ENCODE data around the gene MYO3A.
"Not testable (repeated sequence)": the region's sequence is repeated elsewhere in the genome, so short reads cannot be mapped to it uniquely, and the experiment has no call there.

Gene MYO3A

DNA sequence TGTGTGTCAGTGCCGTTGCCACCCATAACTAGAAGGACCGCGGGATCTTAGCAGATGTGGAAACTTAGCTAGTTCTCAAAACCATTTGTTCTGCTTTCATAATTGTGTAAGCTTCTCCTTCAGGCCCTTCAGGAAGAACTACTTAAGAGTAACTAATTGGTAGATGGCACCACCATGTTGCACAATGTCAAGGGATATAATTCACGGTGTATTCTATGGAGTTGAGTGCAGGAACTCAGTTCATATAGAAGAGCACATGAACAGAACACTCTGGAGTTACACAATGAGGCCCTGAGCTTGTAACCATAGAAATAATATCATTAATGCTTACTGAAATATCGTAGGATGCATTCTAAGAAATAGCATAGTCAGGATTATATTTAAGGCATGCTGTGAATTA lies 156.0 kb downstream of the MYO3A start:
- DNase-seq (ENCODE audit: low read depth in 2 of 2), result no peak

DNA sequence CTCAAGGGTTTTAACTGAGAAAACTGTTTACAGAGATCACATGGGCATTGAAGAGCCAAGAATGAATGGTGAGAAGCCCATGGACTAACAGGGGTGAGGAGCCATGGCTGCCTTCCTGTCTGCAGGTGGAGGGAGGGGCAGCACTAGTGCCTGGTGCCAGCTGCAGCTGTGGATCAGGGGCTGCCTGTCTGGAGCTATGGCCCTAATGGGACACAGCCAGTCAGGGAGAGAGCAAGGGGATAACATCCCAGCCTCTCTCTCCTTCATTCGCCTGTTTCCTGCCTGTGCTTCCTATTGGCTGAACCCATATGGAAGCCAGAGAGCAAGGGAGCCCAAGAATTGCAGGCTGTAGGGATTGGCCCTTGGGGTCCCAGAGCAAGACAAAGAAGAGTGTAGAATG lies 156.7 kb downstream of the MYO3A start:
- no peak for DNase-seq (ENCODE audit: low read depth in 2 of 2)

GRCh38 chr10:26093229-26093628 lies 159.2 kb downstream of the MYO3A start:
- DNase-seq (ENCODE audit: low read depth in 2 of 2), result no peak

DNA sequence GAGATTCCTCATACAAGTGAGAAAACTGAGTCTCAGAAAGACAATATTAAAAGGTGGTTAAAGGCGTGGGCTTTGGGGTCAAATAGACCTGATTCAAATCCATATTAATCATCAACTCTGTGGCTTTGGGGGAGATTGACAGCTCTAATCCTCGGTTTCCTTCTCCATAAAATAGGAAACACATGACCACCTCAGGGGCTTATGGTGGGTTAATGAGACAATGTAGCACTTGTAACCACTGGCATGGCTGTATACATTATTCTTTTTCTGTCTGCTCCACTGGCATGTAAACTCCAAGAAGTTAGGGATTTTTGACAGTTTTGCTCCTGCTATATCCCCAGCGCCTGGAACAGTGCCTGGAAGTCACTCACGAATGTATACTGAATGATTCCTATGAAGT lies 161.8 kb downstream of the MYO3A start:
- no peak for DNase-seq (ENCODE audit: low read depth in 2 of 2)

- not testable (repeated sequence) for DNase-seq (ENCODE audit: low read depth in 2 of 2)
These were observed 163.5 kb downstream of the MYO3A start for GRCh38 chr10:26097549-26097948.

GRCh38 chr10:26112532-26112931 lies 178.5 kb downstream of the MYO3A start:
- DNase-seq (ENCODE audit: low read depth in 2 of 2), result no peak

GRCh38 chr10:26138613-26139012 lies 204.6 kb downstream of the MYO3A start:
- DNase-seq (ENCODE audit: low read depth in 2 of 2), result no peak

GRCh38 chr10:26156019-26156418 lies 222.0 kb downstream of the MYO3A start:
- no peak for DNase-seq (ENCODE audit: low read depth in 2 of 2)

DNA sequence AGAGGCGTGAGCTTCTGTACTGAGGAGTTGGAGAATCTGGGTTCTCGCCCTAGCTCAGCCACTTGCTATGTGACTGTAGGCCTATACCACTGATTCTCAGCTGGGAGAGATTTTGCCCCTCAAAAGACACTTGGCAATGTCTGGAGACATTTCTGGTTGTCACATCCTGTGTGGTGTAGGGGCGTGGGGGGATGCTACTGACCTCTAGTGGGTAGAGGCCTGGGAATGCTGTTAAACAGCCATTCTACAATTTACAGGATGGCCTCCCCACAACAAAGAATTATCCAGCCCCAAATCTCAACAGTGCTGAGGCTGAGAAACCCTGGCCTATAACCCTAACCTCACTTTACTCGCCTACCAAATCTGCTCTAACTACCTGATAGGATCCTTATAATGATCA lies 223.7 kb downstream of the MYO3A start:
- DNase-seq (ENCODE audit: low read depth in 2 of 2), result no peak

DNA sequence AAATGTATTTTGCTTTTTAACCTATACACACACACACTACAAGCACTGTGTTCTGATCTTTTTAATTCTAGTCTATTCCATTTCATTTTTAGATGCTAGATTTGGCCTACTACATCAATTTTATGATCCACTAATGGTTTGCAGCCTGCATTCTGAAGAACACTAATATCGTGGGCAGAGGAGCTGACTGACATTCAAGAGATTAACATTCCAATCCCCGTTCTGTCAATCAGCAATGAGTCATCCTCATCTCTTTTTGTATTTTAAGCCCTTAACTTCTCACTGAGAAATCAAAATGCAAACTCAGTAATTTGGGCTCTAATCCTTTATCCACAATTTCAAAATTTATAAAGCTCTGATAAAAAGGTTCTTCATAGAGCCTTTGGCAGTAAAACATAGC lies 235.4 kb downstream of the MYO3A start:
- no peak for DNase-seq (ENCODE audit: low read depth in 2 of 2)

DNA sequence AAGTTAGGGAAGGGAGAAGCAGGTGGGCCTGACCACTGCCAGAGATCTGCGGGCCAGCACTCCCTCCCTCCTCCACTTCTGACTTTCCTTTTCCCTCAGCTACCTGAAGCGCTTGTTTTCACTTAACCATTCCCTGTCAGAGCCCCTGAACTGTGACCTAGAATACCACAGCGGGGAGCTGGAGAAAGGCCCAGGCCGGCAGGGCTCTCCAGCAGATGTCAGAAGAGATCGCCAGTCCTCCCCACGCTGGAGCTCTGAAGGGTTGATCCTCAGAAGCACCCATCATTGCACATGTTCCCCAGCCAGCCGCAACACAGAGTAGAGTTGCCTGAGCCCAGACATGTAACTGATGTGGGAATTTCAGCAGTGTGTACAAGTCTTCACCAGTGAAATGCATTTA lies 238.1 kb downstream of the MYO3A start:
- DNase-seq (ENCODE audit: low read depth in 2 of 2), result no peak

- DNase-seq (ENCODE audit: low read depth in 2 of 2), result no peak
These were observed 239.8 kb downstream of the MYO3A start for GRCh38 chr10:26173837-26174236.

DNA sequence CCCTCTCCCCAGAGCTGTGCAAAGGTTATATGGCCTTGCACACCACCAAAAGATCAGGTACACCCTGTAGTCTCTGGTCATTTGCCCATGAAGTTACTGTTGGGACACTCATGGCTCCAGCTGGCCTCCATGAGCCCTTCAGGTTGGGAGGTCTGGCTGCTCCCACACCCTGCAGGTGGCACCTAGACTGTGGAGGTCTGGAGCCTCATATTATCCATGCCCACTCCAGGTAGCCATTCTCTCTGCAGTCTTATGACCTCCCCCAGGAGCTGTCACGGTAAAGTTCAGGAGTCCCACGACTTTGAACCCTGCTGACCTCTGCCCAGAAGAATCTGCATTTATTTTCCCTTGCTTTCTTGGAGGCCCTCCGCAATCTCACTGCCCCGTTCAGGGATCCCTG lies 243.3 kb downstream of the MYO3A start:
- DNase-seq (ENCODE audit: low read depth in 2 of 2), result no peak

- no peak for DNase-seq (ENCODE audit: low read depth in 2 of 2)
These were observed 260.2 kb downstream of the MYO3A start for GRCh38 chr10:26194275-26194674.

DNA sequence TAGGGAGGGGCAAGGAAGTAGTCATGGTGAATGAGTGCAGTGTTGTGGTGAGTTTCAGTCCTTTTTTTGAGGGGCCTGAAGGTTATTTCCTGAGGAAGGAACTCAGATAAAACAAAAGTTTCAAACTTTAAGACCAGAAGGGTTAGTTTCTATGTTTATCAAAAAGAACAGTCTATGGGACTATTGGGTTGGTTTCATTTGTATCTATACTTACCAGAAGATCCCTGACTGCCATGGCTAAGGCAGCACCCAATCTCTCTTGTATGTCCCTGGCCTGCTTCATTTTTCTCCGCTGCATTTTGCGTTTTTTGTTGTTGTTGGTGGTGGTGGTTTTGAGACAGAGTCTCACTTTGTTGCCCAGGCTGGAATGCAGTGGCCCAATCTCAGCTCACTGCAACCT lies 263.2 kb downstream of the MYO3A start:
- no peak for DNase-seq (ENCODE audit: low read depth in 2 of 2)

DNA sequence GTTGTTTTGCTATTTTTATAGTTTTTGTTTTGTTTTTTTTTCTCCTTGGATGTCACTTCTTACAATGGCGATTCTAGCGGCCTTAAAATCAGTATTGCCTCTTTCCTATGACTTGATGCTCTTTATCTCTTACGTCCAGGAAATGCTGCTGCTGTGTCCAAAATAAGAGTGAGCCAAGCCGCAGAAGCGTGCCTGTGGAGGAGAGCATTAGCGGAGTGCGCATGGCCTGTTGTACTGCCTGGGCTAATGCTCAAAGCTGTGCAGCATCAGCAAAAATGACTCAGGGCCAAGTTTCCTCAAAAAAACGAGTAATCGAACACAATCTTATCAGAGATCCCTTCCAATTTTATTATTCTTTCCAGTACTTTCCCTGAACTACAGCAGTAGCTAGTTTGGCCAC lies 264.1 kb downstream of the MYO3A start:
- DNase-seq (ENCODE audit: low read depth in 2 of 2), result no peak

GRCh38 chr10:26199841-26200240 lies 265.8 kb downstream of the MYO3A start:
- no peak for DNase-seq (ENCODE audit: low read depth in 2 of 2)

DNA sequence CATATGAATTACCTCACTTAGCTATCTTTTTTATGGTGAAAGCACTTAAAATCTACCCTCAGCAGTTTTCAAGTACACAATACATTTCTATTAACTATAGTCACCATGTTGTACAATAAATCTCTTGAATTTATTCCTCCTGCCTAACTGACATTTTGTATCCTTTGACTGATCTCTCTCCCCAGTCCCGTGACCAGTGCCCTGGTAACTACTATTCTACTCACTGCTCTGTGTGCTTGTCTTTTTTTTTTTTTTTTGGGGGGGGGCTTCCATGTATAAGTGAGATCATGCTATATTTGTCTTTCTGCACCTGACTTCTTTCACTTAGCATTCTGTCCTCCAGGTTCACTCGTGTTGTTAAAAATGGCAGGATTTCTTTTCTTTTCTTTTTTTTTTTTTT lies 271.2 kb downstream of the MYO3A start:
- DNase-seq (ENCODE audit: low read depth in 2 of 2), result no peak

- DNase-seq (ENCODE audit: low read depth in 2 of 2), result no peak
These were observed 277.9 kb downstream of the MYO3A start for GRCh38 chr10:26211781-26212444.

DNA sequence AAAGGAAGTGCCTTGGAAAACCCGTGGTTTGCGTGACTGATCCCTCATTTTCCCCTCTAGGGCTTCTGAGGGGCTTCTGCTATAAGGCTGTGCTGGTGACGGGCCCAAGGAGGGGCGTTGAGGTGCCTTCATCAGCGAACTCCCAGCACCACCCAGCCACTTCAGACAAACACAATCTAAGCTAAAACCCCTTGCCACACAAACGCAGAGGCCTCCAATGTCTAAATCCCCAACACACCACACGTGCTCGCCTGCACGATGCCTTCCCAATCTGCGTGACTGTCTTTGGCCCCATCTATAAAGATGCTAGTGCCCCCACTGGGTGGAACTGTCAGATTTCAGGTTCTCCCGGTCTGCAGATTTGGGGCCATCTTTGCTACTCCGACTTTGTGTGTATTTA lies 278.5 kb downstream of the MYO3A start:
- no peak for DNase-seq (ENCODE audit: low read depth in 2 of 2)

- DNase-seq (ENCODE audit: low read depth in 2 of 2), result no peak
These were observed 279.2 kb downstream of the MYO3A start for GRCh38 chr10:26213157-26213800.

DNA sequence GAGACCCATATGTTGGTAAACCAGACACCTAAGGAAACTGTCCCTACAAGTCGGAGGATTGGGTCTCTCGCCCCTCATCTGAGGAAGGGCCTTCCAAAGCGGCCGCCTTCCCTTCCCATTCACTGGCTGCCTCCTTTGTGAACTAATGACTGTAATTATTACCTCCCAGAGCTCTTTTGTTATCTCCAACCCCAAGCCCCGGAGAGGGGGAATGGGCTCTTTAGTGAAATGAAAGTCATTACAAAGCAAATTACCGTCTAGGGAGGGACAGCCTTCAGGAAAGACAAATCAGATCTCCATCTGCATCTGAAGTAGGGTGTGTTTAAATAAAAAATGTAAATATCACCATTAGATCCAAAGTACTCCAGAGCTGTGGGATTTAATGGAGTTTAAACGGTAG lies 280.0 kb downstream of the MYO3A start:
- no peak for DNase-seq (ENCODE audit: low read depth in 2 of 2)

DNA sequence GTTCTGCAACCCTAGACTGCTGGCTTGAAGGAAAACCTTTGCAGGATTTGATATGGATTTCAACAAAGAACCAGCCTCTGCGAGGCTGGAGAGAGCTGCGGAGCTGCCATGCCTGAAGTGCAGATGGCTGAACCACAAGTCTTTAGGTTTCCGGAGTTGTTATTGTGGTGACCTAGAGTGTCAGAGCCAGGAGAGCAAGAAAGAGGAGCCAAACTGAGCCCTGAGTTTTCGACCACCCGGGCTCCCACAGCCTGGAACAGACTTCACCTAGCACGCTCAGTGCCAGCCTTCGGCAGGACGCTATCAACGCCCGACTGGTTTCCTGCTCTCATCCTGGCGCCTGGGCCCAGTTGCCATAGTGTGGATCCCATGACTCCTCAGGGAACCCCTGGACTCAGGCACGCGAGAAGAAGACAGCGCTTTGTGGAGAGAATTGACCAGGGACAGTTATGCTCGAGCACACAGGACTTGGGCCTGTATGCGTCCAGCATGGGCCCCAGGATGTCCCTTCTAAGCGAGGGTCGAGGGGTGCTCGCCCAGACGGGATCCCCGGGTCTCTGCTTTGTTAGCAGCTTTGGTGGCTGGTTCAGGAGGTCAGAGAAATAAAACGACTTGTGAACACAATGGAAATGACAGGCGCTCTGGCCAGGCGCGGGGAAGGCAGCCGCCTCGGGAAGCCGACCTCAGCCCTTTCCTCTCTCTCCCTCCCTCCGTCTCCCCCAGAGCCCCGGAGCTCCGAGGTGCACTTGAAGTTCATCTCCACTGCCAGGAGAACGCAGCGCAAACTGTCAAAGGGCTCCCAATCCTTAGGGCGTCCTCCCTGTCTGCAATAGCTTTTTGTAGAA lies 280.7 kb downstream of the MYO3A start:
- no peak for DNase-seq (ENCODE audit: low read depth in 2 of 2)

Measured in stimulated activated CD4-positive, alpha-beta T cell treated with anti-CD3 and anti-CD28 coated beads, Interleukin-1b, Interleukin-23, amount 100 ng/mL, for 4 hours (primary cell).